Measurements from ENCODE around the gene TRIM2.

GRCh38 chr4:153375303-153375702 is 171.1 kb downstream of the TRIM2 start:
- TF ChIP-seq CTCF (IDR thresholded peaks at IDR 0.05) = no peak
- TF ChIP-seq POLR2A (IDR thresholded peaks at IDR 0.05) = no peak

Data from tibial nerve (tissue), 3 donors.